Measurements from ENCODE around the gene DMD.

DMD gene

DNA sequence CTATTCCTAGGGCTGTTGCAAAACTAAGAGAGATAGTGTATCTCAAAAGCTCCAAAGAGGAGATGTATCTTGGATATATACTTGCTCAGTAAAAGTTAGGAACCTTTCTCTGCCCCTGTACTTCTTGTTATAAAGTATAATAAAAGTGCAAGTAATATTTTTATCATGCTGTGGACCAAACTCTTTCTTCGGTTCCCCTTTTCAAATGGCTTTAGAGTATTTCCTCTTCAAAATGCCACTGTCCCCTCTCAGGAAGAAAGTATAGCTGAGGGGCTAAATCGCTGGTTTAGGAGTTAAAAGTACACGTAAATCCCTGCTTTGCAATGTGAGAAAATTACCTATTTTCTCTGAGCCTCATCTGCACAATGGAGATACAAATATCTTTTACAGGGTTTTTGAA is 1970.4 kb downstream of the DMD start:
- no peak for DNase-seq (ENCODE audit: low read depth, low spot score)

DNA sequence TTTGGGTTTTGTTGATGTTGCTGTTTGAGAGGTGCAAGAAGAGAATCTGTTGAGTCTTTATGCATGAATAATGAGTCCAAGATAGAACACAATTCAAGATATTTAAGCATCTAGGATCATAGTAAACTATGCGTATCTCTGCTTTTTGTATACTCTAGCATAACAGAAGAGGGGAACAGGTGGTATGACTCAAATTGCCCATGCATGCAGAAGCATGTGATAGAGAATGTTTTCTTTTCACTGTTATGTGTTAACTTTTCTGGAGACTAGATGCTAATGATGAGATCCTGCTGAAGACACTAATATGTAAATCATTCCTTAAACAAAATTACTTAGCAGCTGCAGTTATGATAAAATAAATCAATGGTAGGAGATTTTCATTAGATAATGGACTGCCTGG is 1974.2 kb downstream of the DMD start:
- no peak for DNase-seq (ENCODE audit: low read depth, low spot score)

DNA sequence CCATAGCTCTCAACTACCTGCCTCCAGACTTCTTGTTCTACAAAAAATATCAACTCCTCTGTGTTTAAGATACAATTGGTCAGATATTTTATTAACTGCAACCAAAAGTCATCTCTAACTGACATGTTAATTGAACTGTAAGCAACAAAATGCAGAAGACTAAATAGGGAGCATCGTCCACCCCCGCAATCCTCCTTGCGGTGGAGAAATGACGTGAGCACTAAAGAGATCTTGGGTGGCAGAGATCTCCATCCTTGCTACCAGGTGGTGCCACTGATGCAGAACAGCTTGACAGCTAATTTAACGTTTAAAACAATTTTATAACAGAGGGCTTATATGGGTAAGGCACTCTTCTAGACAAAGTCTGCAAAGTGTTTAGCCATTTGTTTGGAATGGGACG is 1975.1 kb downstream of the DMD start:
- DNase-seq (ENCODE audit: low read depth, low spot score): no peak

DNA sequence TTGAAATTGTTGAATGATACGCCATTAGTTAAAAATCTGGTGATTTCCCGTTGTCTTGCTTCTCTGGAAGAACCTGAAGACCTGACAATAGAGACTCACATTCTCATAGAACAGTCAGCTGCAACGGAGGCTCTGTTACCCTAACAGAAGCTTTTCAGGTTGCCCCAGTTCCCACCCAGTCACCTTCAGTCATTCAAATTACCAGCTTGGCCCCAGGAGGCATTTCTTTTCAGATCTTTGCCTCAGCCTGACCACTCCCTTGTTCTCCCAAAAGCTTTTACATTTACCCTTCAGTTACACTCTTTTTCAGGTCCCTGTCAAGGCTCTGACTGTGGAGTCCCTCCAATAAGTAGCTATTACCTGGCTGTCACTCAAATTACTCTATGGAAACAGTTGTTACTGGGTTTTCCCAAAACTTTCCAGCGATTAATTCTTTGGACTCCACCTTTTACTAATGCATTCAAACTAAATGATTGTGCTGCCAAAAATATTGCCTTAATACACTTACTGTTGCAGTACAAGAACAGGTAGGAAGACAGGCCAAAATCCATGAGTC is 1977.3 kb downstream of the DMD start:
- no peak for DNase-seq (ENCODE audit: low read depth, low spot score)

DNA sequence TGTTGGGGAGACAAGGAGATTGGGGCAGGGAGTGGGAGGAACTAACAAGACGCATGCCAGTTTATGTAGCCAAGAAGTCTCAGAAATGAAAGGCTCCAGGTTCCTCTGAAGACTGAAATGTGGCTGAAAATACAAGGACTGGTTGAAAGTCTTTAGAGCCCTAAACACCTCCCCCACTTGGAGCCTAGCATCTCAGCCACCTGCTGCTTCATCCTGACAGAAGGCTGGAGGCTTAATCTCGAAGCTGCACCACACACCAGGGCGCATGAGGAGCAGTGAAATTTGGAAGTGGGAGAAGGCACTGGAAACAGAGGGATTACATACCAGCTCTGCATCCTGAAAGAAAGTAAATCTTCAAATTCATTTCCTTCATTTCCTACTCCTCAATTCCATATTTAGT is 1978.8 kb downstream of the DMD start:
- DNase-seq (ENCODE audit: low read depth, low spot score): no peak

DNA sequence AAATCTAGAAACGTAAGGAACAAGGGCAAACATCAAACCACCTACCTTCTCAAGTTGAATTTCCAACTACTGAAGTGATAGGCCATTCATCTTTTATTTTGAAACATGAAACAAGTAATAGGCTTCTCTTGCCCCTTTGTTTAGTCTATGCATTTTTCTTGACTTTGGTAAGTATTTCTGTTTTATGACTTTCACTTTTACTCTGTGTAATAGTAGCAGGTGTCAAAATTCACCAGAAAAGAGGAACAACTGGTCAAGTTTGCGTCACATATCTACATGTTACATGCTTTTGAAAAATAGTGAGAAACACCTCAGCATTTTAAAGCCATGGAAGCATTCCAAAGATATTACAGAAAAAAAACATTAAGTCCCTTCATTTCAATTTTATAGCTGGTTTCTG is 1982.4 kb downstream of the DMD start:
- no peak for DNase-seq (ENCODE audit: low read depth, low spot score)

DNA sequence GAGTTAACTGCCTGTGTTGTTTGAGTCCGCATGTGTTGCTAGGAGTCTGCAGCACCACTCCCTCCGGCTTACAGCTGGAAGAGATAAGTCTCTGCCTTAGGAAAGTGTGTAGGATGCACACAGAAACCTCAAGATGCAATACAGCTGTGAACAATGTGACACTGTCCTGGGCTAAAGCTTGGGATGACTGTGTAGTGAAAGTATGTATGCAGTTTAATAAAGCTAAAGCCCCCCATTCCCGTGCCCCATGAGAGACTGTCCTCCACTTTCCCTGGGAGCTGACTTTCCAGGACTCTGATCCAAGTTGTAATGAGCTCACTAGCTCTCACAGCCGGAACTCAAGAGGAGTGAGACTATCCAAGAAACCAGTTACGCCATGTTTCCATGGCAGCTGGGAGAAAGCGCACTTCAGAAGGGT is 1982.9 kb downstream of the DMD start:
- DNase-seq (ENCODE audit: low read depth, low spot score): no peak

DNA sequence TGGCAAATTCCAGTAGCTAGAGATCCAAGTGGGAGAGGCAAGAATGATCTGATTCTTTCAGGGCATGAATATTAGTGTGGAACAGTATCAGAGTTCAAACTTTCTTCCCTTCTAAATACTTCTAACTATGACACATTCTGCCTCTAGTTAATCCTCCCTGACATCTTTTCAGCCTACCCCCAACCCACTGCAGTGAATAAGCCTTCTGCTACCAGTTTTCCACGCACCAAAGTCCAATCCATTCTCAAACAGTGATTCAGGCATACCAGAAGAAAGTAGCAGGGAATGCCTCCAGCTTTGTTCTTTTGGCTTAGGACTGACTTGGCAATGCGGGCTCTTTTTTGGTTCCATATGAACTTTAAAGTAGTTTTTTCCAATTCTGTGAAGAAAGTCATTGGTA is 1984.1 kb downstream of the DMD start:
- DNase-seq (ENCODE audit: low read depth, low spot score): no peak

DNA sequence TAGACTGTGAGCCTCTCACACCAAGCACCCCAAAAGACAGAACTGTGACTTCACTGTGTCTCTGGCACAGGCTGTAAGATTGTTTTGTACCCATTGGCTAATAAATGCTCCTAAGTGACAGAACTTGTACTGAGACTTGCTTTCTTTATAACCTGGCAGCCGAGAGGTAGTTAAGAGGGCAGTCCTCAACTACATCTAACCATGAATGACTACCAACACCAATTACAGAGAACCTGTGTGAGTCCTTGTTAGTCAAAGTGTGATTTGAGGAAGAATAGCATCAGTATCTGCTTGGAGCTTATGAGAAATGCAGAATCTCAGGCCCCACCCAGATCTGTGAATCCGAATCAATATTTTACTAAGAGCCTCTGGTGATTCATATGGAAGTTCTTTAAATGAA is 1985.5 kb downstream of the DMD start:
- no peak for DNase-seq (ENCODE audit: low read depth, low spot score)

DNA sequence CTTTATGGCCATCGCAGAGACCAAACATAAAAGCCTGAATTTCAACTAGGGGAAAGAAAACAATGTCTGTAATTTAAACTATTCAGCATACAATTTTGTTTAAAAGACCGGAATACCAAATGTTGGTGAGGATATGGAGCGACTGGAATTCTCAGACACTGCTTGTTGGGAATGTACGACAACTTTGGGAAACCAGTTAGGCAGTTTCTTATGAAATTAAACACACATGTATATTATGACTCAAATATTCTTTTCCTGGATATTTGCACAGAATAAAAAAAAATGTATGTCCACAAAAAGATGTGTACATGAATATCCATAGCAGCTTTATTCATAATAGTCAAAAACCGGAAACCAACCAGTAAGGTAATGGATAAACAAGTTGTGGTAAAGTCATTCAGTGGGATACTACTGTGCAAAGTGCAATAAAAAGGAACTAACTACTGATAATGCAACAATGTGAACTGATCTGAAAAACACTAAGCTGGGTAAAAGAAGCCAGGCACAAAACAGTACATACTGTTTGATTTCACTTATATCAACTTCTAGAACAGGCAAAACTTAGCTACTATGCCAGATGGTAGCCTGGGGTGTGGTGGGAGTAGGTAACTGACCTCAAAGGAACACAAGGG is 1986.9 kb downstream of the DMD start:
- no peak for DNase-seq (ENCODE audit: low read depth, low spot score)

DNA sequence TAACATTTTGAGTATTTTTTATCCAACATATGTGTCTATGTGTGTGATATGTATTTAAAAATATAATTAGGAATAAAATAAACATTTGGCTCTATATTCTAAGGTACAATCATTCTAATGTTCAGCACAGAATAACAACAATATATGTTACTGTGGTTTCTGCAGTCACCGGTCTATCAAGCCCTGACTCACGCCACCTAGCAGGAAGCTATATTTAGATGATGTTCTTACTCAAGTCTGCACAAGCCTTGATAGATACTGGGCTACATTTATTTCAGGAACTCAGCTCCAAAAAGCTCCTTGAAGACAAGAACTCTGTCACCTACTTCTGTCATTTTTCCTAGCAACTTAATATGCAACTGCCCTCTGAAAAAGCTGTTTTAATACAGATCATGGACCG is 1987.5 kb downstream of the DMD start:
- DNase-seq (ENCODE audit: low read depth, low spot score): no peak

DNA sequence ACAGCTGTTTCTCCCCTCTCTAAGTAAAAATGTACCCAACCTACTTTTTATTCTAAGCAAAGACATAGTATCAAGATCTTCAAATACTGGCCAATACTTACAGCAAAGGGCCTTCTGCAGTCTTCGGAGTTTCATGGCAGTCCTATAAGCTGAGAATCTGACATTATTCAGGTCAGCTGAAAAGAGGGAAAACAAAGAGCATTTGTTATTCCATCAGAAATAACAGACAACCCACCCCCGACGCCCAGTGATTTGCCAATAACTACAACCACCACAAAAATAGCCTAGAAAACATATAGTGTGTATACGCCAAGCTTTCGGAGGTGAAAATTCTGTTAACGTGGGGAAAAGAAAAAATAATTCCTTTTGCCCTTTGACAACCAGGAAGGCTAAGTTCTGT is 1988.4 kb downstream of the DMD start:
- DNase-seq (ENCODE audit: low read depth, low spot score): no peak

DNA sequence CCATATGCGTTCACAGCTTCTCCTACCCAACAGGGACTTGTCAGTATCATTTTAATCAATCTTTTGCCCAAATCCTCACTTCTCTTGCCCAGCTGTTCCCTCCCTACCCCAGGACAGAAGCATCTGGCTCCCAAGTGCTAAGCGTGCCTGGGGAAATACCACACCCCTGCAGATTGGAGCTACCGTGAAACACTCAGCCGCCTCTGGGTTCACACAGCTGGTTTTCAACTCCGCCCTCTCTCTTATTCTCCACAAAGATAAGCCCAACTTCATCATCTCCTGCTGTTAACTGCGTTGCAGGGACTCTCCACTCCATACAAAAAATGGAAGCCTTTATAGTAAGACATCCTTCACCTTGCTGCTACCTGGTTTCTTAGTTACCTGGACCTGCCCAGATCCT is 1992.2 kb downstream of the DMD start:
- DNase-seq (ENCODE audit: low read depth, low spot score): no peak

DNA sequence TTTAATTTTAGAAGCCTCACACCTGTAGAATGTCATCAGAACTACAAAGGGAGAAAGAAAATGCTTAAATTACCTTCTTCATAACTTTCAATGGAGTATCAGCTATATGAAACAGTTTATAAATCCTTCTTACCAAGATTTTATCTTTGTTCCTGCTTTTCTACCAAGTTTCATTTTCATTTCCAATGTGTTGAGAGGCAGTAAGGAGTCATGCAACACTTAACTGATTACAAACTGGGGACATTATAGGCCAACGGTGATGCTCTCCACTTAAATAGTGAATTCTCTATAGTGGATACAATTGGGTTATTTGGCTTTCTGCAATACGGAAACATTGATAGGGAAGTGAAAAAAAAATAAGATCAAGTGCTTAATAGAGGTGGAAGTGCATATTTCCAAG is 1994.3 kb downstream of the DMD start:
- DNase-seq (ENCODE audit: low read depth, low spot score): no peak

DNA sequence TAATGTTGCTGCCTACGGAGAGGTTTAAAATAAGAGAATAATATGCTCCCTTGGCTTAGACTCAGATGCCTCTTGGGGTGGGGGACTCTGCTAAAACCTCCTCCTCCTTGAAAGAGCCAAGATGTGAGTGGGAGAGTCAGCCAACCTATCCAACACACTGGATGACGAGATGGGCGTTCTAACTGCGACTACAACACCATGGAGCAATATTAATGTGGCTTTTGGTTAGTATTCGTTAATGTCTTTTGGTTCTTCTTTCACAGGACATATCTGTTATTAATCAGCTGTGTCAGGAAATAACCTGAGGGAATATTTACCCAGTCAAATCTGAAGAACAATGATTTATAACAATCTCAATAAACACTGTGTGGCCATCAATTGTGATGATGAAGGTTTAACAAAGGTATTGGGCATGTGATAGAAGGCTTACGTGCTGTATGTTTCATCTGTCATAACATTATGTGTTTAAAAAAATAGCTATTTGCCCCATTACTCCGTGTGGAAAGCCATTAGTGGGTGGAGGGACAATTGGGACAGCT is 1996.0 kb downstream of the DMD start:
- DNase-seq (ENCODE audit: low read depth, low spot score): no peak

DNA sequence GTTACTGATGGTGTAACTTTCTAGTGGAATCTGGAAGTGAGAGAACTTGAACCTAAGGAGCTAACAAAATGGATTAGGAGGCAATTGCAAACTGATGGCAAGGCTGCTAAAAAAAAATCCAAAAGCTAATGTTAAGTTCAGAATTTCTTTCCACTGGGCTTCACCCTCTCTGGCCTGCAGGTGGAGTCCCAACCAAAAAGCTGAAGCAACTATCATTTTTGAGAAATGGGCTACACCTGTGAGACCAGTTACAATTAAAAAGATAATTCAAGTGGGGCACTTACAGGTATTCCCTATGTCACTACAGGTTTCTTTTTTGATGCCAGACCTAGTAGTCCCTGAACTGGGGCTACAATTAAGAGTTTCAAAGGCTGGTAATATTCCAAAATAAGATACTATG is 1997.4 kb downstream of the DMD start:
- DNase-seq (ENCODE audit: low read depth, low spot score): no peak

DNA sequence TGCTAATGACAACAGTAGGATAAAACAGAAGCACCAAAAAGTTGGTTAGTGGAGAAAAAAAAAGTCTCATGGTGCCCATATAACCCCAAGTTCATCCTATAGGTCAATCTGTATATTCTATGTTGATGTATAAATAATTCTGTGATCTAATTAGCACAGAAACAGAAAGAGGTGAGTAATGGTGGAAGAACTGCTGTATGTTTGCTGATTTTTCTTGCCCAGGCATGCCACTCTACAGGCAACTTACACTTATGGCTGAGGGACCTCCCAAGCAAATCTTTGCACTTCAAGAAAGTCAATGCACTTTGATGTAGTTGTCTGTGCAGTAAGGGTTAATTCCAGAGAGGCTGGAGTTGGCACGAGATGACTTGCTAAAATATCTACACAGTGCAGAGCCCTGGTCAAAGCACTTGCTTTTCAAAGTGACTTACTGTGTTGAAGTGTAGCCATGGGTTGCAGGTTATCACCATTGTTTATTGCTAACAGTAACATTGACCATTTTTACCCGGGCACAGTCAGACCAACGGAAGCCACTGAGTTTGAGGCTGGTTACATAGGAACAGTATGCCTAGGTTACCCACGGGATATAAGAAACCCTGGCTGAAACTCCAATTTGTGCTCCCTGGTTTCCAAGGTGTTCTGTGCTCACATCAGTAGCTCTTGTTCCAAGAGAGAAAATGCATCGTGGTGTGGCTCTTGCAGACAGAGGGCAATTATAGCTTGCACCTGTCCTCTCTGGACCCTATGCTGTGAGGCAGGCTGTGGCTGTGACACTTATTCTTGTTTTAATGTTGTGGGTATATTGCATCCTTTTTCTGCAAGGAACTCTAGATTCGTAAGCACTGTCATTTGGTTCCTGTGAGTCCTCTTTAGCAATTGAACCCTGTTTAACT is 1998.2 kb downstream of the DMD start:
- DNase-seq (ENCODE audit: low read depth, low spot score): no peak

DNA sequence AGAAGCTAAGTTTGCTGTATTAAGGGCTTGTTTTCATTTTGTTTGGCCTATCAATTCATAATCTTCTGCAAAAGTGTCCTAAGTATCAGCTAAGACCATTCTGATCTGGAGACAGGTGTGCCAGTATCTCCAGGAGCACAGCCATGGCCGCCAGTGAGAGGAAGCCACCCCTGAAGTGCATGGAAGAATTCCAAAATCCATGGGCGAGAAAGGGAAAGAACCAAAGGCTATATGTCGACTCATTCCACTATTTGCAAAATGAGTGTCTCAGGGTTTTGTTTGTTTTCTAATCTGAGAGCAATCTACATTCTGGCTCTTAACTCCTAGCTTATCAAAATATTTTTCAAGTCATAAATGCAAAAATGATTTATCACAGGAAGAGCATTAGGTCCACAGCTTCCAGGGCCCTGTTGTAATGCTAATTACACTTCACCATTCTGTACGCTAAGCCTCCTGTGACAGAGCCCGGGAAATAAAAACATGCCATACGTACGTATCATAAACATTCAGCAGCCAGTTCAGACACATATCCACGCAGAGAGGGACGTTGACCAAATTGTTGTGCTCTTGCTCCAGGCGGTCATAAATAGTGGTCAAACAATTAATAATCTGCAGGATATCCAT is 2002.2 kb downstream of the DMD start:
- no peak for DNase-seq (ENCODE audit: low read depth, low spot score)

DNA sequence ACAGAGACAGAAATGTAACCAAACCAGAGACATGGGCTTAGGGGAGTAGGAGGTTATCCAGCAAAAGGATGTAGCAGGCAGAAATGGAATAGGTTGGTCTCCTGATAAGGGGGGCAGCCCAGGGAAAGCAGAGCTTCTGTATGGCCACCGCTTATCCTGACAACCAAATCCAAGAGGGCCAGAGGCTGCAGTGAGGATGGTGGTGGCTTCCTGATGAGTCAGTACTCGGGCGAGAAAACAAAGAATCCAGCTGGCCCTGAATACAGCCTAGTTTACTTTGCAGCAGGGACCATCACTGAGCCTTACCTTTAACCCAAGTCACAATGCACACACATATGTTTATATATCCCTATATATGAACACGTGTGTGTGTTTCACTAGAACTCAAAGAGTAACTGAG is 2009.8 kb downstream of the DMD start:
- DNase-seq (ENCODE audit: low read depth, low spot score): no peak

DNA sequence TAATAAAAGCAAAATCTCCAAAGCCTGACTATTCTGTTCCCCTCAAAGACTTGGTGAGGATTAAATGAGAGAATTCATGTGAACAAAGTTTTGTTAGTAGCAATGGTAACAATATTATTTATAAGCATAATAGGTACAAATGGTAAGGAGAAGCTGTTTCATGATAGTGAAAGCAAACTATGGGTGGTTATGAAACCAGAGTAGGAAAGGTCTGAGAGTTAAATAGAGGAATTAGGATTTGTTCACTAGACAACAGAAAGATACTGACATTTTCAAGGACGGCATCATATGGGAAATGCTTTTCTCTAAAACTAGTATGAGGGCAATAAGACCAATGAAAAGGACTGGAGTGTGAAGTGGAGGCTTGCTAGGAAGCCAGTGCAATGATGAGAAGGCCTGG is 2010.9 kb downstream of the DMD start:
- no peak for DNase-seq (ENCODE audit: low read depth, low spot score)

DNA sequence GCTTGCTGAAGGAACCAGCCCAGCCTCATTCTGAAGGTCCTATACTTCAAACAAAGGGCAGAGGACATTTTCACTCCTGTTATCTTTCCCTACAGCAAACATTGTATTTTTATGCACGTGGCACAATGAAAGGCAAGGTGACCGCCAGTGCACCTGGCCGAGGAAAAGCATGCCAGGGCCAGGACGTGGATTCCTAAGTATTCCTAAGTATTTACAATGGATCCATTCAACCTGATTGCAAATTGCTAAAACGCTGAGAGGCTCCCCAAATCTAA is 2011.6 kb downstream of the DMD start:
- no peak for DNase-seq (ENCODE audit: low read depth, low spot score)

DNA sequence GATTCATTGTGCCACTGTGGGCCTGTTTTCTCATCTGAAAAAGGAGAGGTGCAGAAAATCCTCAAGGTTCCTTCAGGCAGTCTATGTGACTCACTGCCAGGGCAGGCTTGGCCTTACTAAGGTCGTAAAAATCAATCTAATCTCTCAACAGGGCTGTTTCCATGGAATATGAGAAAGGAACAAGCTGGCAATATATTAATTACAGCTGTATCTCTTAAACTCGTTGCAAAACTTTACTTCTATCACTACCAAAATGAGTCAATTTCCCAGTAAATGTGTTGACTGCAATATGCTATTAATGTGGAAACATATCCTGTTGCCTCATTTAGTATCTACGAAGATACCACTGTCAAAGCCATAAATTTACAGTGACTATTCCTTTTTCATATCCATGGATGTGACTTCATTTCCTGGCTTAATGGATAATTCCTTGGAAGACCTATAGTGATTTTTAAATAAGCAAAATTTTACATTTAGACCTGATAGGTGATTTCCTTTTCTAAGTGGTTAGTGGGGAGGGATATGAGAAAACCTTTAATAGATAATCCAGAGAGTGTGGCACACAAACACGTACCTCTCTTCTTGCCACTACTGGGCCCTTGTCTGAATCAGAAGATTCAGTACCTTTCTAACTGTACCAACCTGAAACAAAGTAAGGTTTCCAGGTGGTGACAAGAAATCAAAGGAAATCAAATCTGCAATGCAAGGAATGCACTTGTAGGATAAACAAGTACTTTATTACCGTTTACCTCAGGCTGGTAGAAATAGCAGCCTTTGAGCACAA is 2012.1 kb downstream of the DMD start:
- DNase-seq (ENCODE audit: low read depth, low spot score): no peak
